ENCODE data around the gene PTPRG. TPM values are rescaled to one million over a fixed set of nuclear protein-coding genes. Genes with fewer than 3 reads are reported as not detected.

PTPRG gene
- total RNA-seq, 1 experiment from 2014 or later, result 69.3 TPM

- no CpG with 5 or more reads among the region's 3 CpGs for WGBS (ENCODE audit: extremely low coverage, insufficient read length, low lambda C conversion rate)
- Histone ChIP-seq H3K27me3 (ENCODE audit: insufficient read depth, low read length) (no peaks in the 10 kb centered on the region), H3K4me1 (ENCODE audit: insufficient read depth, low read length) (no peaks in the 10 kb centered on the region; the same call in 1 of the 2 replicates), H3K9ac (ENCODE audit: extremely low read depth, insufficient read length, low read length) (no peak overlapping the region), H2BK120ac (ENCODE audit: low read depth, low read length, poor library complexity, severe bottlenecking) (no peak overlapping the region), H3K4me2 (ENCODE audit: insufficient read depth, insufficient read length, low read length) (no peak overlapping the region), H2BK20ac (ENCODE audit: low read depth, low read length, poor library complexity, severe bottlenecking) (no peak overlapping the region), H4K5ac (ENCODE audit: insufficient read length, low read depth, low read length) (no peak overlapping the region), H3K23me2 (ENCODE audit: insufficient read length, low read depth, low read length, poor library complexity, severe bottlenecking) (no peaks in the 10 kb centered on the region), H3K79me2 (ENCODE audit: insufficient read depth, low read length) (peaks cover under 1% of the 10 kb centered on the region), H2BK12ac (ENCODE audit: insufficient read length, low read depth, low read length) (no peak overlapping the region), H3K9me3 (ENCODE audit: control insufficient read depth, low read depth, low read length) (no peaks in the 10 kb centered on the region), H3K23ac (ENCODE audit: insufficient read length, low read depth, low read length) (no peak overlapping the region), H4K8ac (replicated peaks; ENCODE audit: insufficient read length, low read depth, low read length) (no peak overlapping the region), H4K20me1 (ENCODE audit: control insufficient read depth, insufficient read depth, insufficient read length) (no peaks in the 10 kb centered on the region), H4K91ac (ENCODE audit: insufficient read length, low read depth, low read length) (no peak overlapping the region), H3K18ac (ENCODE audit: insufficient read length, low read depth, low read length) (no peak overlapping the region), H3K56ac (ENCODE audit: insufficient read length, low read depth, low read length) (no peak overlapping the region), H3K27ac (ENCODE audit: insufficient read length, low read depth, low read length) (no peak overlapping the region), H3T11ph (ENCODE audit: low read length) (no peak overlapping the region), H2AFZ (ENCODE audit: low read length) (no peak overlapping the region), H2AK5ac (ENCODE audit: insufficient read length, low read length) (no peak overlapping the region), H2BK15ac (ENCODE audit: low read depth, low read length) (no peak overlapping the region), H3K79me1 (ENCODE audit: insufficient read depth, low read depth, low read length, poor library complexity, severe bottlenecking) (peaks cover 2% of the 10 kb centered on the region), H3K4ac (ENCODE audit: low read depth, low read length) (no peak overlapping the region), H3K14ac (ENCODE audit: insufficient read depth, low read length) (no peak overlapping the region), H2BK5ac (ENCODE audit: insufficient read length, low read length) (no peak overlapping the region)
- TF ChIP-seq CTCF (conservative IDR thresholded peaks at IDR 0.05), result no peak
- no peak overlapping the region for H3K4me3 Mint-ChIP-seq
- no peak for DNase-seq
- no peak overlapping the region for H3K27ac Mint-ChIP-seq
- no peaks in the 10 kb centered on the region for H3K9me3 Mint-ChIP-seq
- H3K36me3 Mint-ChIP-seq (ENCODE audit: insufficient read depth in 1 of 3, low read depth in 3 of 3), result peaks cover 0 to 2% (median 2%) of the 10 kb centered on the region in 3 experiments; a peak in 3 of 7 replicates
- H3K4me1 Mint-ChIP-seq, result peaks cover 16% of the 10 kb centered on the region in 2 experiments
- H3K27me3 Mint-ChIP-seq (ENCODE audit: low read depth), result no peaks in the 10 kb centered on the region
Measured at GRCh38 chr3:61986473-61986872, 425.1 kb downstream of the PTPRG start.
